Subcutaneous adipose tissue (tissue), 4 donors: Measurements from ENCODE around the gene CDCP1. TPM values are rescaled to one million over a fixed set of nuclear protein-coding genes. Genes with fewer than 3 reads are reported as not detected.

Source experiments
- total RNA-seq, 4 donors: library from RNA; depleted of rRNA; stranded (reverse); fragments of >200 nt; gene quantifications; one replicate each; pipeline ENCODE4 v1.1.0, GENCODE V29; 2016
- TF ChIP-seq, protein P1 (sequence below): fragments of 450-650 bp; IDR thresholded peaks from one replicate; pipeline ENCODE4 v1.5.1; 2016; ENCODE audit warnings: low read depth, mild to moderate bottlenecking, control low read depth, antibody characterized with exemption, moderate library complexity

Gene CDCP1
- total RNA-seq, 4 donors from 2014 or later: 0.19 to 11.6 (median 2.1) TPM

DNA sequence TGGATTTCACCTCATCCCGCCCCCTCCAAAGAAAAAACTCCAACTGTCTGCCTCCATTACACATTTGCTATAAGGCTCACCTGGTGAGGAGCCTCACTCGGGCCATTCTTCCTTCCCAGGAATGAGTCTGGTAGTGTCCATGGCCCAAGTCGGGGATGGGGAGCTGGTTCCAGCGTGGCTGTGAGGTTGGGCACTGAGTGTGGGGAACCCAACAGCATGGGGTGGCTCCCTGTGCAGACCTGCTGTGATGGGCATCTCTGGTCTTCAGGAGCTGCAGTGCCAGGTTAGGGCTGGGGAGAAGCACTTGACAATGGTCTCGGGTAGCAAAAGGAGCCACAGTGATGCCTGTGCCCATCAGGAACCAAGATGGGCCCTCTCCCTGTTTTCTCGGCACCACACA, 40.7 kb upstream of the CDCP1 start:
- TF ChIP-seq, protein P1, sequence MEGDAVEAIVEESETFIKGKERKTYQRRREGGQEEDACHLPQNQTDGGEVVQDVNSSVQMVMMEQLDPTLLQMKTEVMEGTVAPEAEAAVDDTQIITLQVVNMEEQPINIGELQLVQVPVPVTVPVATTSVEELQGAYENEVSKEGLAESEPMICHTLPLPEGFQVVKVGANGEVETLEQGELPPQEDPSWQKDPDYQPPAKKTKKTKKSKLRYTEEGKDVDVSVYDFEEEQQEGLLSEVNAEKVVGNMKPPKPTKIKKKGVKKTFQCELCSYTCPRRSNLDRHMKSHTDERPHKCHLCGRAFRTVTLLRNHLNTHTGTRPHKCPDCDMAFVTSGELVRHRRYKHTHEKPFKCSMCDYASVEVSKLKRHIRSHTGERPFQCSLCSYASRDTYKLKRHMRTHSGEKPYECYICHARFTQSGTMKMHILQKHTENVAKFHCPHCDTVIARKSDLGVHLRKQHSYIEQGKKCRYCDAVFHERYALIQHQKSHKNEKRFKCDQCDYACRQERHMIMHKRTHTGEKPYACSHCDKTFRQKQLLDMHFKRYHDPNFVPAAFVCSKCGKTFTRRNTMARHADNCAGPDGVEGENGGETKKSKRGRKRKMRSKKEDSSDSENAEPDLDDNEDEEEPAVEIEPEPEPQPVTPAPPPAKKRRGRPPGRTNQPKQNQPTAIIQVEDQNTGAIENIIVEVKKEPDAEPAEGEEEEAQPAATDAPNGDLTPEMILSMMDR: no peak

DNA sequence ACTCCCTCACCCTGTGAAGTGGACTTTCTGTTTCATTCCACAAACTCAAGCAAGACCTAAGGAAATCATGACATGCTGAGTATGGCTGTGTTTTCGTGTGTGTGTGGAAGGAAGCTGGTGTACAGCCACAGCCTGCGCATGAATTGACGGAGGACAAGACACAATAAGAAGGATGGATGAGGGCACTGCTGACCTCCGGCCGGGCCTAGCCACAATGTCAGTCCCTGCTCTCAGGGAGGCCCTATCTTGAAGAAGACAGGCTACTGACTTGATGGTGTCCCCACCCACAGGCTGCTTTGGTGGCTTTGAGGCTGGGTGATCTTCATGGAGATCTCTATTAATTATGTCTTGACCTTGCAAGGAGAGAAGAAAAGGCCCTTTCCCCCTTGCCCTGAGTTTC, 39.3 kb upstream of the CDCP1 start:
- TF ChIP-seq, protein P1: no peak

DNA sequence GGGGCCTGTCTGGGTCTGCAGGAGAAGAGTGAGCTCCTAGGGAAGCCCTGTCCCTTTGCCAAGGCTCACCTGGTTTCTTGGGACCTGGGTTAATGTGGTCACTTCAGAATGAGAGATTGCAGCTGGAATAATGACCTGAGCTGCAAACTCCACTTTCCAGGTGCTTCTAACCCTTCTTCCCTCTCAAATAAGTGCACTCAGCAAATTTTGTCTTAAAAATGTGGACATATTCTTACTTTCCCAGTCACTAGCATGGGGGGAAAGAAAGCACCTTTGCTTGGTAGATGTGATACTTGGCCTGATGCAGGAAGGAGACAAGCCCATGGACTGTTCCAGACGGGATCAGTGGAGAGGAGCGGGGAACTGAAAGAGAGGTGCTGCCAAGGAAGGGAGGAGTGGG, 38.9 kb upstream of the CDCP1 start:
- TF ChIP-seq, protein P1: no peak

DNA sequence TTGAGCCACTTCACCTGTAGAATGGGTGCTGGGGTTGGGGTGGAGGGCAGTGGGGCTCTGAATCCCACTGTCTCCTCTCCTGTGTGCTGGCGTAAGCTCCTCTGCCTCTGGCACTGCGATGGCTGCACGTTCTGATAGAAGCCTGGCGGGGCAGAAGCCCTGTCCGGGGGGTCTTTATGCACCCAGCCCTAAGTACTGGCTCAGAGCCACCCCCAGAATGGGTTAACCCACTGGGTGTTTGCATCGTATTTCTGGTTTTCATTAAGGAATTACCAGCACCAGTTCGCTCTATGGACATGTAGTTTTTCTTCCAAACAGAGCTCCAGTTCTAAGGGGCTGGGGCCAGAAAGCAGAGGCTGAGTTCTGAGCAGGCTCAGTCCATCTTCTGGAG, 37.7 kb upstream of the CDCP1 start:
- TF ChIP-seq, protein P1: no peak

DNA sequence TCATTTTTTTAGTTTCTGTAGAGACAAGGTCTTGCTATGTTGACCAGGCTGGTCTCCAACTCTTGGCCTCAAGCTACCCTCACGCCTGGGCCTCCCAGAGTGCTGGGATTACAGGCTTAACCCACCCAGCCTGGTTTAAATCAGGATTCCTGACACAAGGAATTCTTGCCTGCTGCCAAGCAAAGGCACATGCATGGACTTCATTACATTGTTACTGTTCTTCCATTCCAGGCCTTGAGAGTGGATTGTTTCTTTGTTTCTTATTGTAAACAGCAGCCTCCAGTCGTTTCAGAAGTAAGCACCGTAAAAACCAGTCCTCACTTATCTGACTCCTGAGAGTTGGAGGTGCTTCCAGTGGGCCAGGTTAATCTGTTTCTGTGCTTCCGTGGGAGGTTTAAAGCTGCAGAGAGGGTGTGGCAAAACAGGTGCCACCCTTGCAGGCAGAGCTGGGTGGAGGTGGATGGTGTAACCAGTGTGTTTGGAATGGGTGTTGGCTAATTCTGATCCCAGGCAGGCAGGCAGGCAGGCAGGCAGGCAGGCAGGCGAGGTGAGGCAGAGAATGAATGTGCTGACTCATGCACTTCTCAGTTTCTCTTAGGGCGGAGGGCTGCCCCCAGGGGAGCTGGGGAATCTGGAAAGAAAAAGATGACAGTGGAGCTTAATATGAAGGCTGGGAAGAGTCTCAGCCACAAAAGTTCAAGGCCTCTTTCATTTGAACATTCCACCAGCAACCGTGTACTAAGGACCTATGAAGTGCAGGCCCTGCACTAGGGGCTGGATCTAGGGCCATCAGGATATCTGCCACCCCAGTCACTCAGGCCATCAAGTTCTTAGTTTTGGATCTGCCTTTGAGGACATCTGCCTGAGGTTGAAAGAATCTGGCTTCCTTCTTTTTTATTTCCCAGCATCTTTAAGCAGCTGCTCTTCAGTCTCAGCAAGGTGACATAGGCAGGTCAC, 37.0 kb upstream of the CDCP1 start:
- TF ChIP-seq, protein P1: no peak

DNA sequence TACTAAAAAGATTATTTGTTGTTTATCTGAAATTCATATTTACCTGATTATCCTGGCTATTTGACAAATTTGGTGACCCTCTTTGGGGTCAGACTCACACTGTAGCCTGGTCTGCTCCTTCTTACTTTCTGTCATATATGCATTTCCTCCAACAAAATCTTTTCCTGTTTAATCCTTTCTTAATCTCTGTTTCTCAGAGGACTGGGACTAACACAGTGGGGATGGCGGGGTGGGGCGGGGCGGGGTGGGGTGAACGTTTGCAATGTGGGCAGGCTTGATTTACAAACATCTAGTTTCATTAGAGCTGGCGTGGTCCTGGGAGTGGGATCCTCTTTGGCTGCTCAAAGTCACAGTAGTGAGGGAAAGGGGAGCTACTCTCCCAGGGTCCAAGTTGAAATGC, 35.3 kb upstream of the CDCP1 start:
- TF ChIP-seq, protein P1: no peak

DNA sequence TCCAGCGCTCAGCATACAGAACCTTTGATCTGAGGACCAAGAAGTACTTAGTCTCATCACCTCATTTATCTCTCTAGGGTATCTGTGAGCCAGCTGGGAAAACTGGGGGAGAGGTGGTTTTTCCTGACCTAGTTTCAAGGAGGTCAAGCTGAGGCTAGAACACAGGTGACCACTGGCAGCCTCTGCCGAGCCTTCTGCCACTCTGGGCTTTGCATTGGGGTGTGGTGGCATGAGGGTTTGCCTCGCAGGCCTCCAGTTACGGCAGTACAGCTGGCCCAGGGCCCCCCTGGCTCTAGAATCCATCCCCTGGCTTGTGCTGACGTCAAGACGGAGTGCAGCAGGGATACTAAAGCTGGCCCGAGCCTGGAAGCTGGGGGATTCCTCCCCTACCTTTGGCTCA, 34.7 kb upstream of the CDCP1 start:
- TF ChIP-seq, protein P1: no peak
